ENCODE results near the gene TWF2.

GRCh38 chr3:52250122-52250521 is 11.2 kb upstream of the TWF2 start:
- TF ChIP-seq CTCF (IDR thresholded peaks at IDR 0.05) = no peak
- TF ChIP-seq POLR2A (IDR thresholded peaks at IDR 0.05) = no peak

Measured in adrenal gland (tissue), 5 donors.